ENCODE data around the gene UNC13A.
"Not testable (repeated sequence)": the region's sequence is repeated elsewhere in the genome, so short reads cannot be mapped to it uniquely, and the experiment has no call there.

Gene UNC13A

GRCh38 chr19:17560205-17560595 is 128.0 kb downstream of the UNC13A start:
- DNase-seq = no peak

DNA sequence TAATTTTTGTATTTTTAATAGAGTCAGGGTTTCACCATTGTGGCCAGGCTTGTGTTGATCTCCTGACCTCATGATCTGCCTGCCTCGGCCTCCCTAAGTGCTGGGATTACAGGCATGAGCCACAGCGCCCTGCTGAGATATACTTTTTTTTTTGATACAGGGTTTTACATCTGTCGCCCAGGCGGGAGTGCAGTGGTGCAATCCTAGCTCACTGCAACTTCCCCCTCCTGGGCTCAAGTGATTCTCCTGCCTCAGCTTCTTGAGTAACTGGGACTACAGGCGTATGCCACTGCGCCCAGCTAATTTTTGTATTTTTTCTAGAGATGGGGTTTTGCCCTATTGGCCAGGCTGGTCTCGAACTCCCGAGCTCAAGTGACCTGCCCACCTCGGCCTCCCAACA is 130.7 kb downstream of the UNC13A start:
- no peak for DNase-seq

DNA sequence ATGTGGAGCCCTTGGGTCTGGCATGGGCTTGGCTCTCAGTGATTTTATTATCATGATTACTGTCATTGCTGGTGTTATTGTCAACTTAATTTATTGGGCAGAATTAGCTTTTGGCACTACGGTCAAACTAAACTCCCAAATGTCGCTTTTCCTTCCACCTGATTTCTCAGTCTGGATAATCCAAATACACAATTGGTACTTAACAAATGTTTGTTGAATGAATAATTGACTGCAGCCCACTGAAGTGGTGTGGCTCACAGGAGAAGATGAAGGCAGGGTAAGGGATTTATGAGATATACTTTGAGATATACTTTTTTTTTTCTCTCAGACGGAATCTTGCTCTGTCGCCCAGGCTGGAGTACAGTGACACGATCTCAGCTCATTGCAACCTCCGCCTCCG is 131.2 kb downstream of the UNC13A start:
- no peak for DNase-seq

DNA sequence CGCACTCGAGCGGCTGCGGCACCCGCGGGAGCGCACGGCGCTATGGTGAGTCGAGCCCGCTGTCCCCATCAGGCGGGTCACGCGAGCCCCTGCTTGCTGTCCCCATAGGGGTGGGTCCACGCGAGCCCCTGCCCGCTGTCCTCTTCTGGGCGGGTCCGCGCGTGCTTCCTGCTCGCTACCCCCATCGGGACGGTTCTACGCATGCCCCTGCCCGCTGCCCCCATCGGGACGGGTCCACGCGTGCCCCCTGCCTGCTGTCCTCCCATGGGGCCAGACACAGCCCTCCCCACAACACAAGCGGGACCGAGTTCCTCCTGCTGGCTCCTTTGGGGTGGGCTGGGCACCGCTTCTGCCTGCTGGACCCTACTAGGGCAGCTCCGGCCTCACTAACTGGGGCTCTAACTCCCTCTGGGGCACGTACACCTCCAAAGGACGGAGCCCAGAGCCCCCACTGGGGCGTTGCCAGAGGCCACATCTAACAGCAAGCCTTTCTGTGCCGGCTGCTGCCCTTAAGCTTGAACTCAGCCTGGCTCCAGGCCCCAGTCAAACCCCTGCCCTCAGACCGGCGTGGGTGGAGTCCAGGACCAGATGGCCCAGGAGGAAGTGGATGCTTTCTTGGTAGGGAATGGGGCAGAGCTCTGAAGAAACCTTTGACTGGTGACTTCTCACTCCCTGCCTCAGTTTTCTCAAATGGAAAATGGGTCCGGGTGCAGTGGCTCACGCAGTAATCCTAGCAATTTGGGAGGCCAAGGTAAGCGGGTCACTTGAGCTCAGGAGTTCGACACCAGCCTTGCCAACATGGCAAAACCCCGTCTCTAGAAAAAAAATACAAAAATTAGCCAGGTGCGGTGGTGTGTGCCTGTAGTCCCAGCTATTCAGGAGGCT is 132.0 kb downstream of the UNC13A start:
- no peak for DNase-seq

DNA sequence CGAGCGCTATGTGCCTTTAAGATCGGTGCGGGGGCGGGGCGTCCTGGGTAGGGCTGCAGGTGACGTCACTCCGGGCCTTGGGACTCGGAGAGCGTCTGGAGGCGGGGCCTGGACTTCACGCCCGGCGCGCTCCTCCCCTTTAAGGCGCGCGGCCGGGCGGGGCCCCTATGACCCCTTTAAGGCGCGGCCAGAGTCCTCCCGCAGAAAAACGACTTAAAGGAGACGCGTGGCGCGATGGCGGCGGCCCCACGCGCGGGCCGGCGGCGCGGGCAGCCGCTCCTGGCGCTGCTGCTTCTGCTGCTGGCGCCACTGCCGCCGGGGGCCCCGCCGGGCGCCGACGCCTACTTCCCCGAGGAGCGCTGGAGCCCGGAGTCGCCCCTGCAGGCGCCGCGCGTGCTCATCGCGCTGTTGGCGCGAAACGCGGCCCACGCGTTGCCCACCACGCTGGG is 132.7 kb downstream of the UNC13A start, which contains the start of gene COLGALT1:
COLGALT1 (plus strand) TSS at position 170 of the 449 bp plus-strand sequence; CDS start at position 235, 65 bp downstream.
- DNase-seq = peak; percentile 72

- DNase-seq = no peak
Observed at GRCh38 chr19:17554968-17555479, 133.1 kb downstream of the UNC13A start.

- DNase-seq = no peak
Observed at GRCh38 chr19:17553256-17553655, 134.9 kb downstream of the UNC13A start.

- not testable (repeated sequence) for DNase-seq
Observed at GRCh38 chr19:17552735-17553134, 135.4 kb downstream of the UNC13A start.
